GM12892 (cell line): ENCODE measurements around the gene CUBN.

Experiments
- POLR2A ChIP-seq: IDR thresholded peaks from 2 replicates; pipeline ENCODE4 v1.6.1; 2011; ENCODE audit warnings: low read depth, low read length, control low read depth
- POLR2AphosphoS5 ChIP-seq: IDR thresholded peaks from 2 replicates; pipeline ENCODE4 v1.6.1; 2011; ENCODE audit warnings: low read depth, low read length, control low read depth

DNA sequence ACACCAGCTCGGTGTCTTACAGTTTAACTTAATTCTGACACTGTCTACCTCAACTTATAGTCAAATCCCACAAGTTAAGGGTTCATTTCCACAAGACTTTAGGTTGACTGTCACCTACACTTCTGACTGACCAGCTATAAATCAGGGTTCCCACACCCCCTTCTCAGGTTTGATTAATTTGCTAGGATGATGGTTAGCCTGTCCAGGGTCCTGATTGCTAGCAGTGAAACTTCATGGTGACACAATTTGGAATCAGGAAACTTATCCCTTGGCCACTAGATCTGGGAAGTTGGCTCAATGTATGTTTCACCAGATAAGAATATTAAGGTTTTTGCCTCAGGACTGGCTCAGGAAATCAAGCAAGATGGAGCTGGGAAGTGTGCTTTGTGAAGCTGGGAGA lies 309.6 kb downstream of the CUBN start:
- TF ChIP-seq POLR2AphosphoS5: no peak
- no peak for TF ChIP-seq POLR2A
